ENCODE measurements around the gene VSTM2B.

Gene VSTM2B

DNA sequence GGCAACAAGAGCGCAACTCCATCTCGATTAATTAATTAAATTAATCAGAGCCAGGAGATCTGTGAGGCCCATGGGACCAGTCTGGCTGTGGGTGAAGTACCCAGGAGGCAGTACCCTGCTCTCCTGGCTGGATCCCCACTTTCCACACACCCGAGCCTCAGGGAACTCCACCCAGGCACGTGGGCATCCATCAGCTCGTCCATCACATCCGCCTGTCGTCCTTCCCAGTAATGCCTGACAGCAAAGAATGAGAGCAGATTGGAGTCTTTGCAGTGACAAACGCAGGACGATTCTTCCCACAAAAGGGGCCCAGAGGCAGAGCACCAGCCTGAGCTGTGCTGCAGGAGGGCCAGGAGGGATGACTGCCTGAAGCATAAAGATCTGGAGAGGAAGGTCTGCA, 35.8 kb downstream of the VSTM2B start:
- Histone ChIP-seq H4K20me1 (ENCODE audit: insufficient read depth, low read length) (no peaks in the 10 kb centered on the region), H3K9ac (ENCODE audit: low read length) (no peak overlapping the region), H3K27ac (ENCODE audit: low read depth, low read length, poor library complexity, severe bottlenecking) (no peak overlapping the region), H2AFZ (ENCODE audit: low read length) (no peak overlapping the region), H3K4me1 (ENCODE audit: insufficient read depth, low read length, severe bottlenecking) (no peaks in the 10 kb centered on the region), H3F3A (ENCODE audit: insufficient read depth, low read length) (no peaks in the 10 kb centered on the region), H3K27me3 (ENCODE audit: insufficient read depth, low read length) (no peaks in the 10 kb centered on the region), H3K4me2 (ENCODE audit: low read length) (no peak overlapping the region), H3K36me3 (ENCODE audit: insufficient read depth, low read length) (no peaks in the 10 kb centered on the region), H3K9me2 (ENCODE audit: low read depth, low read length) (no peaks in the 10 kb centered on the region), H3K79me2 (ENCODE audit: insufficient read depth, low read length) (no peaks in the 10 kb centered on the region), H3K9me3 (ENCODE audit: low read length) (no peaks in the 10 kb centered on the region), H3K4me3 (ENCODE audit: low read depth, low read length, poor library complexity, severe bottlenecking) (no peak overlapping the region)
- TF ChIP-seq CTCF (IDR thresholded peaks at IDR 0.05; ENCODE audit: low read length) (no peak), EZH2 (IDR thresholded peaks at IDR 0.05; ENCODE audit: borderline replicate concordance, low read length) (no peak)

DNA sequence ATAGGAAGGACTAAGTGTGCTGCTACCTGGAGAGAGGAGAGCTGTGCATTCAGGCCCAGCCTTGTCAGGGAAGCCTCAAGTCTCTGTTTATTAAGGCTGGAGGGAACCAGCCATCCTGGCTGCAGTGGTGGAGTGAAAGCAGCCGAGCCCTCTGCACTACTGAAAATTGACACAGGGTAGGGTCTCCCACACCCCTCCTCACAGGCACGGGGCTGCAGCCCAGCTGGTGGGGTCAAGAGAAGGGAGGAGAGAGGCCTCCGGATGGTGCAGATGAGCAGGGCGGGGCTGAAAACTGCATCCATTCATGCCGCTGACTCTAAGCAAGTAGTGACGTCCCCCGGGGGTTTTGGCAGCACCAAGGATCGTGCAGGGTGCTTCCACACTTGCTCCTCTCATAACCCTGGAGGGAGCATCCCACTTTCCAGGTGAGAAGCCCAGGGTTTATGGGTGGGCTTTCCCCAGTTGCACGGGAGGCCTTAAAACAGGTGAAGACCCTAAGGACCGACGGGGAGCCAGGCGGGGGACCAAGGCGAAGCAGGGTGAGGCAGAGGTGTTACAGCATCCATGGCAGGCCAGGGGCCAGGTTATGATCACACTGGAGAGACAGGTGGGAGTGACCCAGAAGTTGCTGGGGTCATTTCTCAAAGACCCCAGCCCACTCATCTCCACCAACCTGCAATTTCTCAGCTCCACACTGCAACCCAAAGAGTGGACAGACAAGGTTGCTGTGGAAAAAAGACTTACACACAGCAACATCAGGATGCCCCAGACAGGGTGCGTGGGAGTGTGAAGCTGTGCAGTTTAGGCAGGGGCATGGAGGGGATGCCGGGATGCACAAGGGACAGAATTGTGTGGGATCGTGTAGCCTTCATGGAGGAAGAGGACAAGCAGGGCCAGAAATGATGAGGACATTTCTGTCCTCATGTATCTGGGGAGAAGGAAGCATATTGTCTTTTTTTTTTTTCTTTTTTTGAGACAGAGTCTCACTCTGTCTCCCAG, 36.8 kb downstream of the VSTM2B start:
- H2AFZ ChIP-seq (ENCODE audit: low read length), result no peak overlapping the region
- no peak overlapping the region for H3K9ac ChIP-seq (ENCODE audit: low read length)
- H3K36me3 ChIP-seq (ENCODE audit: insufficient read depth, low read length), result no peaks in the 10 kb centered on the region
- no peaks in the 10 kb centered on the region for H3K9me2 ChIP-seq (ENCODE audit: low read depth, low read length)
- no peak overlapping the region for H3K4me3 ChIP-seq (ENCODE audit: low read depth, low read length, poor library complexity, severe bottlenecking)
- no peak overlapping the region for H3K27ac ChIP-seq (ENCODE audit: low read depth, low read length, poor library complexity, severe bottlenecking)
- no peaks in the 10 kb centered on the region for H4K20me1 ChIP-seq (ENCODE audit: insufficient read depth, low read length)
- no peaks in the 10 kb centered on the region for H3K79me2 ChIP-seq (ENCODE audit: insufficient read depth, low read length)
- no peaks in the 10 kb centered on the region for H3K27me3 ChIP-seq (ENCODE audit: insufficient read depth, low read length)
- H3K9me3 ChIP-seq (ENCODE audit: low read length), result no peaks in the 10 kb centered on the region
- no peak overlapping the region for H3K4me2 ChIP-seq (ENCODE audit: low read length)
- TF ChIP-seq EZH2 (IDR thresholded peaks at IDR 0.05; ENCODE audit: borderline replicate concordance, low read length) (no peak), CTCF (IDR thresholded peaks at IDR 0.05; ENCODE audit: low read length) (no peak)
- no peaks in the 10 kb centered on the region for H3F3A ChIP-seq (ENCODE audit: insufficient read depth, low read length)
- no peaks in the 10 kb centered on the region for H3K4me1 ChIP-seq (ENCODE audit: insufficient read depth, low read length, severe bottlenecking)

DNA sequence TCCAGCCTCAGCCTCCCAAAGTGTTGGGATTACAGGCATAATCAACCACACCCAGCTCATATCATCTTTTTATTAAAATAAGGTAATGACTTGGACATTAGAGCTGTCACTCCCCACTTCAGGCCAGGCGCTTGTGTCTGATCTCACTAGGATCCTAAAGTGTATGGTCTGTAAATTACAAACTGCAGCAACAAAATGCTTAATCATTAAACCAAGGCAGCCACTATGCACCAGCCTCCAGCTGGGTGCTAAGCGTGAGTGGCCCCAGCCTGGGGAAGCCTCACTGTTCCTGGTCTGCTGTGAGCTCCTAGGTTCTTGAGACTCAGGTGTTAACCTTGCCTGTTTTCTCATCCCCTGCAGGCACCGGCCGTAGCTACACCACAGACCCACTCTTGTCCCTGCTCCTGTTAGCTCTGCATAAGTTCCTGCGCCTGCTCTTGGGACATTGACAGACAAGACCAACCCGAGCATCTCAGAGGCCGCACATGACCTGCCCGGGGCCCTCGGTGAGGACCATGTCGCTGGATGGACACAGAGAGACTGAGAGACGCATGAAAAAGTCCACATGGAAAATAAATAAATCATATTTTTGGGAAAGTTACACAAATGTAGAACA, 37.8 kb downstream of the VSTM2B start:
- no peak overlapping the region for H3K27ac ChIP-seq (ENCODE audit: low read depth, low read length, poor library complexity, severe bottlenecking)
- TF ChIP-seq CTCF (IDR thresholded peaks at IDR 0.05; ENCODE audit: low read length), result no peak
- TF ChIP-seq EZH2 (IDR thresholded peaks at IDR 0.05; ENCODE audit: borderline replicate concordance, low read length), result no peak
- H4K20me1 ChIP-seq (ENCODE audit: insufficient read depth, low read length), result no peaks in the 10 kb centered on the region
- no peak overlapping the region for H3K9ac ChIP-seq (ENCODE audit: low read length)
- no peaks in the 10 kb centered on the region for H3K79me2 ChIP-seq (ENCODE audit: insufficient read depth, low read length)
- H3K27me3 ChIP-seq (ENCODE audit: insufficient read depth, low read length), result no peaks in the 10 kb centered on the region
- no peak overlapping the region for H2AFZ ChIP-seq (ENCODE audit: low read length)
- H3K9me3 ChIP-seq (ENCODE audit: low read length), result no peaks in the 10 kb centered on the region
- no peak overlapping the region for H3K4me2 ChIP-seq (ENCODE audit: low read length)
- no peaks in the 10 kb centered on the region for H3K4me1 ChIP-seq (ENCODE audit: insufficient read depth, low read length, severe bottlenecking)
- no peak overlapping the region for H3K4me3 ChIP-seq (ENCODE audit: low read depth, low read length, poor library complexity, severe bottlenecking)
- no peaks in the 10 kb centered on the region for H3K9me2 ChIP-seq (ENCODE audit: low read depth, low read length)
- no peaks in the 10 kb centered on the region for H3K36me3 ChIP-seq (ENCODE audit: insufficient read depth, low read length)
- no peaks in the 10 kb centered on the region for H3F3A ChIP-seq (ENCODE audit: insufficient read depth, low read length)

Data from OCI-LY1 (cell line).